Ascending aorta (tissue), 2 donors: ENCODE results near the gene IGFL4. TPM values are rescaled to one million over a fixed set of nuclear protein-coding genes. Genes with fewer than 3 reads are reported as not detected.

Experiments used
- DNase-seq, 2 donors: peaks; one replicate each; pipeline ENCODE4 v3.0.0-alpha.2; 2019; ENCODE audit warnings: low spot score in 2 of 2
- H3K27ac ChIP-seq, 2 donors: fragments of 200-600 bp; sonication (generic); one replicate each; pipeline ENCODE4 v1.5.1; 2016 to 2017; ENCODE audit warnings: mild to moderate bottlenecking in 1 of 2
- H3K27me3 ChIP-seq: fragments of 200-600 bp; sonication (generic); one replicate; pipeline ENCODE4 v1.5.1; 2017
- H3K36me3 ChIP-seq, 2 donors: fragments of 200-600 bp; sonication (generic); one replicate each; pipeline ENCODE4 v1.5.1; 2016
- H3K4me1 ChIP-seq, 2 donors: fragments of 200-600 bp; sonication (generic); one replicate each; pipeline ENCODE4 v1.5.1; 2016 to 2017; ENCODE audit warnings: mild to moderate bottlenecking in 1 of 2
- H3K4me3 ChIP-seq, 2 donors: fragments of 200-600 bp; sonication (generic); one replicate each; pipeline ENCODE4 v1.5.1; 2016 to 2017; ENCODE audit warnings: mild to moderate bottlenecking in 1 of 2
- H3K9me3 ChIP-seq, 2 donors: fragments of 200-600 bp; sonication (generic); one replicate each; pipeline ENCODE4 v1.5.1; 2016
- intact Hi-C: fragments of 100-400 bp; cut with DNase I; formaldehyde crosslinking; loops from one replicate; pipeline ENCODE4 v1.15.1; 2023
- total RNA-seq: library from RNA; depleted of rRNA; stranded (reverse); fragments of >200 nt; gene quantifications from one replicate; pipeline ENCODE4 v1.1.0, GENCODE V29; 2016
- TF ChIP-seq, protein P1 (sequence below), 3 experiments: fragments of 200-600 bp in 2 of 3; fragments of 450-650 bp in 1 of 3; sonication (generic) in 2 of 3; IDR thresholded peaks; one replicate each; pipeline ENCODE4 v1.5.1; 2016 to 2019; ENCODE audit warnings: antibody characterized with exemption in 3 of 3, mild to moderate bottlenecking in 1 of 3, moderate library complexity in 1 of 3

Gene IGFL4
- total RNA-seq, 1 donor from 2014 or later = not detected

DNA sequence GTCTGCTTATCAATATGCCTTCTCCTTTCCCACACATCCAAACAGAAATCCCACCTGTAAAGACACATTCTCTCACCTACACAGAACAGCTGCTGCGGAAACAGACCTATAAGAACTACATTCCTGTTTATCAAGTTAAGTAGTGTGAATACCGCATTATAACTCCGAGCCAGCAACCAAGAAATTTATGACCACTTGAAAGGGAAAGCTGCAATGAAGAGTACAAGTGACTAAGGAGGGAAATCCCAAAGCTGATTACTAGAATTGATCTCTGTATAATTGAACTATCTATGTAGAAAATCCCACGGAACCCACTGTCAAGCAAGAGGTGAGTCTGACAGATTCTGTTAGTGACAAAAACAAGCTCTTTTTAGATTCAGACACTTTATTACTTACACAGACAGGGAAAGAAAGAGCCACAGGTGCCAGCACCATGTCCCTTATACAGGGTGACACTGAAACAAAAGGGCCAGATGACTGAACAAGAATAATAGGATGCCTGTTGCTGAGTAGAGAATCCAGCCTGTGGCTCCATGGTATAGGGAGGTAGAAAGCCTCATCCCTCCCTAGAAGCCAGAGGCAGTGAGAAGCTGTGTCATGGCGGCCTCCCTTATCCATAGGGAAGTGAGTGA lies 1.6 kb upstream of the IGFL4 start:
- H3K9me3 ChIP-seq = no peaks in the 10 kb centered on the region
- intact Hi-C loops = no loop called here
- no peak for DNase-seq
- no peaks in the 10 kb centered on the region for H3K27me3 ChIP-seq
- TF ChIP-seq, protein P1, sequence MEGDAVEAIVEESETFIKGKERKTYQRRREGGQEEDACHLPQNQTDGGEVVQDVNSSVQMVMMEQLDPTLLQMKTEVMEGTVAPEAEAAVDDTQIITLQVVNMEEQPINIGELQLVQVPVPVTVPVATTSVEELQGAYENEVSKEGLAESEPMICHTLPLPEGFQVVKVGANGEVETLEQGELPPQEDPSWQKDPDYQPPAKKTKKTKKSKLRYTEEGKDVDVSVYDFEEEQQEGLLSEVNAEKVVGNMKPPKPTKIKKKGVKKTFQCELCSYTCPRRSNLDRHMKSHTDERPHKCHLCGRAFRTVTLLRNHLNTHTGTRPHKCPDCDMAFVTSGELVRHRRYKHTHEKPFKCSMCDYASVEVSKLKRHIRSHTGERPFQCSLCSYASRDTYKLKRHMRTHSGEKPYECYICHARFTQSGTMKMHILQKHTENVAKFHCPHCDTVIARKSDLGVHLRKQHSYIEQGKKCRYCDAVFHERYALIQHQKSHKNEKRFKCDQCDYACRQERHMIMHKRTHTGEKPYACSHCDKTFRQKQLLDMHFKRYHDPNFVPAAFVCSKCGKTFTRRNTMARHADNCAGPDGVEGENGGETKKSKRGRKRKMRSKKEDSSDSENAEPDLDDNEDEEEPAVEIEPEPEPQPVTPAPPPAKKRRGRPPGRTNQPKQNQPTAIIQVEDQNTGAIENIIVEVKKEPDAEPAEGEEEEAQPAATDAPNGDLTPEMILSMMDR (IDR thresholded peaks at IDR 0.05) = no peak
- no peak overlapping the region for H3K27ac ChIP-seq
- no peak overlapping the region for H3K4me3 ChIP-seq
- H3K36me3 ChIP-seq = no peaks in the 10 kb centered on the region
- no peaks in the 10 kb centered on the region for H3K4me1 ChIP-seq

DNA sequence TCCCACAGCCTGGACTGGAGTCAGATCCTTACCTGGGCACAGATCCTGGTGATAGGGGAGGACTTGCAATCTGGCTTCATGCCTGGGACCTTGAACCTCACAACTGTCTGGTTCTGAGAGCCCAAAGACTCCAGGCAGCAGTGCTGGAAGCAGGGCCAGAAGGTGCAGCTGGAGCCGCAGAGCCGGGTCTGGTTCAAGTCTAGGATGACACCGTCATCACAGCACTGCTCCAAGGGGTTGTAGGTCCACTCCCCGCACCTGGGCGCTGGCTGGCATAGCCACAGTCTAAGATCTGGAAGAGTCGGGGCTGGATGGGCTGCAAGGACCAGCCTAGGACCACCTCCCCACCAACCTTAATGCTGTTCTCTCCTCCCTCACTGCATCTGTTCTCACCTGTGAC lies 677 bp downstream of the IGFL4 start:
- Histone ChIP-seq H3K36me3 (no peaks in the 10 kb centered on the region), H3K4me1 (no peaks in the 10 kb centered on the region), H3K27ac (no peak overlapping the region), H3K9me3 (no peaks in the 10 kb centered on the region), H3K27me3 (no peaks in the 10 kb centered on the region), H3K4me3 (no peak overlapping the region)
- TF ChIP-seq, protein P1 (IDR thresholded peaks at IDR 0.05) = no peak
- no peak for DNase-seq
- intact Hi-C loops = no loop called here

DNA sequence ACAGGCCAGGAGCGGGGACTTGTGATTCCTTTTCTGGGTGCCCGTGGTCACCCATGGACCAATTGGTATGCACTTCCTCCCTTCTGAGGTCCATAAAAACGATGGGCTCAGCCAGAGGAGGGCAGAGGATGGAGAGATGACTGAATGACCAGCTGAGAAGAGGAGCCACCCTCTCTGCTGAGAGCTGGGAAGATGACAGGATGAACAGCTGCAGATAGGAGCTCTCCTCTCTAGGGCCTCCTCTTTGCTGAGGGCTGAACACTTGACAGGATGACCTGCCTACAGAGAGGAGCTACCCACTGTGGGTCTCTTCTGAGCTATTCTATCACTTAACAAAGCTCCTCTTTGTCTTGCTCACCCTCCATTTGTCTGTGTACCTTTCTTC lies 4.1 kb downstream of the IGFL4 start:
- Histone ChIP-seq H3K27me3 (no peaks in the 10 kb centered on the region), H3K9me3 (no peaks in the 10 kb centered on the region), H3K4me1 (no peaks in the 10 kb centered on the region), H3K4me3 (no peak overlapping the region), H3K27ac (no peak overlapping the region), H3K36me3 (no peaks in the 10 kb centered on the region)
- intact Hi-C loops = no loop called here
- DNase-seq = no peak
- TF ChIP-seq, protein P1 (IDR thresholded peaks at IDR 0.05) = no peak

DNA sequence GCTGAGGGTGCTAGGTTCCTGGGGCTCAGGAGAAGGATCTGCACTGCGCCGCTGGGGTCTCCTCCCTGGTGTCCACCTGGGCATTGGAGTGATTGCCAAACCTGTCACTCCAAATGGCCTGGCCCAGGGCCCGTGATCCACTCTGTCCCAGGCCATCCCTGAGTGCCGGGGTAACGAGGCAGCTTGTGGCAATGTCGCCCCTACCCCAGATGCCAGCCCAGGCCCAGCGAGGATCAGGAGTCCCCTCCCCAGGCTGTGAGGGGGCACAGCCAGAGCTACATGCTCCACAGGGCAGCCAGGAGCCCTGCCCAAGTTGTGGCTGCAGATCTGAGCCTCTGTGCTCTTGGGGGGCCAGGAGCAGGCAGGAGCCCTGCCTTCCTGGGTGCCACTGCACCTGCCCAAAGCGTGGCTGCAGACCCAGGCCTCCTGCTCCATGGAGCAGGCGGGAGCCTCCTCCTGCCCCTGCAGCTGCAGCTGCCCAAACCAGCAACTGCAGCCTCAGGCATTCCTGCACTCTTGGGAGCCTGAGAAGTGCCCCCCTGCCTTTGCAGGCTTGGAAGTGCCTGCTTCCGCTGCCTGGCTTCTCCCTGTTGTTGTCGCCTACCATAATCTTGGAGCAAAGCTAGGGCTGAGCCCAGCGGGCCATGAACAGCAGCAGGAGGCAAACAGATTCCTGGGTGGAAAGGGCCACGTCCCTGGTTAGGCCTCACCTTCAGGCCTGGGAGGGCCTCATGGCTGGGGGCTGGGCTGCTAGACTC lies 4.6 kb downstream of the IGFL4 start:
- intact Hi-C loops = no loop called here
- H3K36me3 ChIP-seq = no peaks in the 10 kb centered on the region
- no peaks in the 10 kb centered on the region for H3K4me1 ChIP-seq
- TF ChIP-seq, protein P1 (IDR thresholded peaks at IDR 0.05) = no peak
- H3K4me3 ChIP-seq = no peak overlapping the region
- DNase-seq = no peak
- H3K27ac ChIP-seq = no peak overlapping the region
- no peaks in the 10 kb centered on the region for H3K27me3 ChIP-seq
- no peaks in the 10 kb centered on the region for H3K9me3 ChIP-seq

DNA sequence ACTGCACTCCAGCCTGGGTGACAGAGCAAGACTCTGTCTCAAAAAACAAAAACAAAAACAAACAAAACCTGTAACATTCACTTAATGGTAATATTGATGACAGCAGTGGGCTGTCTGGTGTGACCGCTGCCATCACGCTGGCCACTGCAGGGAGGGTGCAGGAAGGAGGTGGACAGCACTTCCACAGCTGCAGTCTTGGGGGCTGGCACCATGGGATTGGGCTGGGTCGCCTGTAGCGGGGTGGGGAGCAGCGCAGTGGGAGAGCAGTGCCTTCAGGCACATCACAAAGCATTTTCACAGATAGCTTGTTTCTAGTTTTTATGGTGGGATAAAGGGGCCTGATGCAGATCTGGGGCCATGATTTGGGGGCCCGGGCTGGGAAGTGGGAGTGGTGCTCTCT lies 5.3 kb downstream of the IGFL4 start:
- Histone ChIP-seq H3K4me1 (no peaks in the 10 kb centered on the region), H3K4me3 (no peak overlapping the region), H3K36me3 (no peaks in the 10 kb centered on the region), H3K27ac (no peak overlapping the region), H3K9me3 (no peaks in the 10 kb centered on the region), H3K27me3 (no peaks in the 10 kb centered on the region)
- intact Hi-C loops = no loop called here
- TF ChIP-seq, protein P1 (IDR thresholded peaks at IDR 0.05) = no peak
- no peak for DNase-seq
